HCT116 (cell line): Measurements from ENCODE around the gene DIP2C. TPM values are rescaled to one million over a fixed set of nuclear protein-coding genes. Genes with fewer than 3 reads are reported as not detected.

ENCODE experiments used
- ATAC-seq: fragments of 200-7000 bp; cut with Tn5 transposase; 2 replicates; pipeline ENCODE4 v1.9.1; 2020; ENCODE audit warnings: mild to moderate bottlenecking, moderate library complexity
- BruUV-seq: library from RNA; stranded (reverse); fragments of 400-500 nt; replicated peaks from 2 replicates; lab custom pipeline; 2021; lab: Mats Ljungman, UMichigan
- CTCF ChIA-PET: fragments of 300-600 bp; sonication (Branson Sonifier 250); formaldehyde crosslinking; loops from one replicate; lab custom pipeline; 2021; ENCODE audit warnings: antibody characterized with exemption; lab: Charles Lee
- POLR2A ChIA-PET: fragments of 300-600, 350-600 bp; sonication (Branson Sonifier 250); formaldehyde crosslinking; loops from one replicate; lab custom pipeline; 2021; ENCODE audit warnings: antibody characterized with exemption; lab: Charles Lee
- RAD21 ChIA-PET, 2 experiments: fragments of 300-600 bp; sonication (Branson Sonifier 250); formaldehyde crosslinking; loops; one replicate each; lab custom pipeline; 2023; ENCODE audit warnings: low total read pairs in 2 of 2; ENCODE audit not compliant: uncharacterized antibody in 2 of 2, unreplicated experiment in 2 of 2, low non-redundant PET in 1 of 2; lab: Charles Lee
- DNase-seq: peaks from one replicate; pipeline ENCODE4 v3.0.0-alpha.2; 2010; ENCODE audit warnings: low read depth, low spot score
- H2AFZ ChIP-seq: fragments of 200-600 bp; shearing (Covaris generic), sonication (generic); 2 replicates; pipeline ENCODE4 v1.6.1; 2017; ENCODE audit warnings: low read depth, mixed run types, mixed read lengths, antibody characterized with exemption, low read length; ENCODE audit not compliant: poor library complexity, severe bottlenecking
- H3K27ac ChIP-seq: 2 replicates; pipeline ENCODE4 v1.5.1; 2012; ENCODE audit warnings: low read depth, low read length
- H3K27me3 ChIP-seq: fragments of 200-600 bp; sonication (generic); 2 replicates; pipeline ENCODE4 v1.6.1; 2016; ENCODE audit warnings: mixed run types, low read length, mixed read lengths; ENCODE audit not compliant: insufficient read depth
- H3K36me3 ChIP-seq, 2 experiments: fragments of 200-500 bp in 1 of 2; fragments of 200-600 bp in 1 of 2; sonication (Bioruptor generic) in 1 of 2; sonication (generic) in 1 of 2; 2 replicates each; pipeline versions ENCODE4 v1.5.1 to v1.6.1; 2014 to 2016; ENCODE audit warnings: low read length in 2 of 2, inconsistent platforms in 1 of 2, mixed read lengths in 1 of 2, mixed run types in 1 of 2; ENCODE audit not compliant: insufficient read depth in 2 of 2, control insufficient read depth in 1 of 2
- H3K4me1 ChIP-seq, 2 experiments: fragments of 200-600 bp in 1 of 2; sonication (generic) in 1 of 2; 2 replicates each; pipeline versions ENCODE4 v1.5.1 to v1.6.1; 2012 to 2017; ENCODE audit warnings: low read length in 2 of 2, inconsistent platforms in 1 of 2, mild to moderate bottlenecking in 1 of 2, mixed read lengths in 1 of 2, mixed run types in 1 of 2, moderate library complexity in 1 of 2; ENCODE audit not compliant: insufficient read depth in 2 of 2, control insufficient read depth in 1 of 2
- H3K4me2 ChIP-seq: fragments of 200-600 bp; sonication (generic); 2 replicates; pipeline ENCODE4 v1.6.1; 2017; ENCODE audit warnings: mixed run types, low read length, mixed read lengths
- H3K4me3 ChIP-seq, 2 experiments: fragments of 200-600 bp in 1 of 2; sonication (generic) in 1 of 2; replicated peaks in 1 of 2; 2 replicates each; pipeline ENCODE4 v1.5.1; 2011 to 2016; ENCODE audit warnings: low read length in 2 of 2, control low read depth in 1 of 2, low read depth in 1 of 2, mild to moderate bottlenecking in 1 of 2, mixed read lengths in 1 of 2, mixed run types in 1 of 2
- H3K79me2 ChIP-seq: fragments of 200-600 bp; sonication (generic); 2 replicates; pipeline ENCODE4 v1.6.1; 2017; ENCODE audit warnings: mild to moderate bottlenecking, mixed run types, low read length, moderate library complexity, mixed read lengths; ENCODE audit not compliant: insufficient read depth
- H3K9ac ChIP-seq: fragments of 200-600 bp; sonication (generic); 2 replicates; pipeline ENCODE4 v1.6.1; 2016; ENCODE audit warnings: low read length, mixed read lengths
- H3K9me2 ChIP-seq: fragments of 200-600 bp; sonication (generic), shearing (Covaris generic); 2 replicates; pipeline ENCODE4 v1.6.1; 2017; ENCODE audit warnings: mixed run types, mild to moderate bottlenecking, moderate library complexity; ENCODE audit not compliant: insufficient read depth
- H3K9me3 ChIP-seq, 2 experiments: fragments of 200-500 bp in 1 of 2; fragments of 200-600 bp in 1 of 2; sonication (Bioruptor generic) in 1 of 2; sonication (generic) in 1 of 2; 2 replicates each; pipeline ENCODE4 v1.6.1; 2014 to 2017; ENCODE audit warnings: low read length in 2 of 2, mixed read lengths in 2 of 2, inconsistent platforms in 1 of 2, low read depth in 1 of 2, mild to moderate bottlenecking in 1 of 2, mixed run types in 1 of 2, moderate library complexity in 1 of 2; ENCODE audit not compliant: control insufficient read depth in 1 of 2, insufficient read depth in 1 of 2
- H4K20me1 ChIP-seq: fragments of 200-600 bp; sonication (generic), shearing (Covaris generic); 2 replicates; pipeline ENCODE4 v1.6.1; 2017; ENCODE audit warnings: mixed run types, mild to moderate bottlenecking, moderate library complexity; ENCODE audit not compliant: insufficient read depth
- CBX3 ChIP-seq: IDR thresholded peaks from 2 replicates; pipeline ENCODE4 v1.6.1; 2012; ENCODE audit warnings: low read depth
- CTCF ChIP-seq, 3 experiments: fragments of 200-600 bp in 1 of 3; sonication (generic) in 1 of 3; IDR thresholded peaks in 2 of 3; conservative IDR thresholded peaks in 1 of 3; 2 replicates each; pipeline ENCODE4 v1.5.1; 2012 to 2017; ENCODE audit warnings: low read depth in 2 of 3, low read length in 2 of 3, antibody characterized with exemption in 1 of 3, borderline replicate concordance in 1 of 3, control low read depth in 1 of 3, mild to moderate bottlenecking in 1 of 3, mixed read lengths in 1 of 3, mixed run types in 1 of 3, moderate library complexity in 1 of 3; ENCODE audit not compliant: insufficient read depth in 1 of 3
- EZH2 ChIP-seq: fragments of 200-600 bp; sonication (generic); IDR thresholded peaks from 2 replicates; pipeline ENCODE4 v1.6.1; 2017; ENCODE audit warnings: antibody characterized with exemption, mixed run types
- JUND ChIP-seq: IDR thresholded peaks from 2 replicates; pipeline ENCODE4 v1.6.1; 2012
- POLR2AphosphoS5 ChIP-seq: IDR thresholded peaks from 2 replicates; pipeline ENCODE4 v1.6.1; 2011; ENCODE audit warnings: mild to moderate bottlenecking, low read depth, low read length, moderate library complexity
- RAD21 ChIP-seq: IDR thresholded peaks from 2 replicates; pipeline ENCODE4 v1.6.1; 2012; ENCODE audit warnings: low read depth, mild to moderate bottlenecking
- SIN3A ChIP-seq: IDR thresholded peaks from 2 replicates; pipeline ENCODE4 v1.6.1; 2012; ENCODE audit warnings: low read depth
- SP1 ChIP-seq: IDR thresholded peaks from 2 replicates; pipeline ENCODE4 v1.6.1; 2012; ENCODE audit warnings: low read depth
- SRF ChIP-seq: IDR thresholded peaks from 2 replicates; pipeline ENCODE4 v1.6.1; 2012; ENCODE audit warnings: low read depth
- TCF7L2 ChIP-seq: IDR thresholded peaks from 2 replicates; pipeline ENCODE4 v1.7.0; 2011; ENCODE audit warnings: borderline replicate concordance, inconsistent platforms; ENCODE audit not compliant: insufficient read depth, insufficient read length; ENCODE audit errors: extremely low read depth
- YY1 ChIP-seq: IDR thresholded peaks from 2 replicates; pipeline ENCODE4 v1.6.1; 2011; ENCODE audit warnings: low read length, low read depth, moderate library complexity, mild to moderate bottlenecking; ENCODE audit not compliant: insufficient replicate concordance; ENCODE audit errors: extremely low read depth
- ZBTB33 ChIP-seq: IDR thresholded peaks from 2 replicates; pipeline ENCODE4 v1.6.1; 2011; ENCODE audit warnings: mild to moderate bottlenecking, low read length, moderate library complexity; ENCODE audit not compliant: insufficient replicate concordance; ENCODE audit errors: extremely low read depth
- ZFX ChIP-seq: fragments of 450-650 bp; IDR thresholded peaks from 2 replicates; pipeline ENCODE4 v1.6.1; 2017
- ZNF274 ChIP-seq: fragments of 200-500 bp; sonication (Bioruptor generic); IDR thresholded peaks from 2 replicates; pipeline ENCODE4 v1.6.1; 2014; ENCODE audit warnings: mild to moderate bottlenecking, low read depth, low read length, inconsistent platforms
- intact Hi-C: fragments of 100-400 bp; cut with micrococcal nuclease; formaldehyde crosslinking; loops from 2 replicates; pipeline ENCODE4 v1.10.0; 2022
- total RNA-seq: library from RNA; stranded (reverse); gene quantifications from one replicate; pipeline ENCODE4 v1.2.1, GENCODE V29; 2021; ENCODE audit not compliant: unreplicated experiment
- TF ChIP-seq, protein P1 (sequence below): IDR thresholded peaks from 2 replicates; pipeline ENCODE4 v1.6.1; 2012

Gene DIP2C
- total RNA-seq, 1 experiment from 2014 or later: 15.4 TPM

DNA sequence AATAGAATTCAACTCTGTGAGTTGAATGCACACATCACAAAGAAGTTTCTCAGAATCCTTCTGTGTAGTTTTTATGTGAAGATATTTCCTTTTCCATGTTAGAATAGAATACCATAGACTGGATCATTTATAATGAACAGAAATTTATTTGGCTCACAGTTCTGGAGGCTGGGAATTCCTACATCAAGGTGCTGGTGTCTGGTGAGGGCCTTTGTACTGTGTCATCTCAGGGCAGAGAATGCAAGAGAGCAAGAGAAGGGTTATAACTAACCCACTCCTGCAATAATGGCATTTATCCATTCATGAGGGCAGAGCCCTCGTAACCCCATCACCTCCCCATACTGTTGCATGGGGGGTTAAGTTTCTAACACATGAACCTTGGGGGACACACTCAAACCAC, 18.4 kb upstream of the DIP2C start:
- no peak overlapping the region for H3K9ac ChIP-seq
- no peaks in the 10 kb centered on the region for H4K20me1 ChIP-seq
- no peaks in the 10 kb centered on the region for H3K79me2 ChIP-seq
- no TSS peak for BruUV-seq
- no peak overlapping the region for H3K27ac ChIP-seq
- DNase-seq: no peak
- CTCF ChIA-PET: no interaction called here
- ATAC-seq: no peak
- no peak overlapping the region for H3K4me2 ChIP-seq
- peaks cover 41% of the 10 kb centered on the region for H3K27me3 ChIP-seq
- no peak overlapping the region for H2AFZ ChIP-seq
- POLR2A ChIA-PET: no interaction called here
- no peaks in the 10 kb centered on the region for H3K9me2 ChIP-seq
- intact Hi-C loops: no loop called here
- H3K4me1 ChIP-seq: no peaks in the 10 kb centered on the region
- TF ChIP-seq YY1 (no peak), CBX3 (no peak), TCF7L2 (no peak), CTCF (IDR thresholded peaks at IDR 0.05 in 2 of 3, conservative IDR thresholded peaks at IDR 0.05 in 1 of 3; ENCODE audit: borderline replicate concordance in 1 of 3, insufficient read depth in 1 of 3, low read depth in 2 of 3, low read length in 2 of 3) (no peak), SP1 (no peak), JUND (no peak), ZBTB33 (no peak), POLR2AphosphoS5 (no peak), SRF (no peak), ZFX (no peak), ZNF274 (no peak), SIN3A (no peak), RAD21 (no peak), EZH2 (no peak)
- TF ChIP-seq, protein P1, sequence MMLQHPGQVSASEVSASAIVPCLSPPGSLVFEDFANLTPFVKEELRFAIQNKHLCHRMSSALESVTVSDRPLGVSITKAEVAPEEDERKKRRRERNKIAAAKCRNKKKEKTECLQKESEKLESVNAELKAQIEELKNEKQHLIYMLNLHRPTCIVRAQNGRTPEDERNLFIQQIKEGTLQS: no peak
- no peak overlapping the region for H3K4me3 ChIP-seq
- no peaks in the 10 kb centered on the region; a peak in 1 of 4 replicates for H3K9me3 ChIP-seq
- H3K36me3 ChIP-seq: no peaks in the 10 kb centered on the region
- RAD21 ChIA-PET: no interaction called here
